Stimulated activated CD4-positive, alpha-beta T cell treated with anti-CD3 and anti-CD28 coated beads, Interleukin-15, amount 100 ng/mL, for 48 hours (primary cell): Measurements from ENCODE around the gene TGM4.

Experiments
- DNase-seq, 2 donors: peaks; one replicate each; pipeline ENCODE4 v3.0.0-alpha.2; 2020; ENCODE audit warnings: low read depth in 2 of 2

TGM4 gene

DNA sequence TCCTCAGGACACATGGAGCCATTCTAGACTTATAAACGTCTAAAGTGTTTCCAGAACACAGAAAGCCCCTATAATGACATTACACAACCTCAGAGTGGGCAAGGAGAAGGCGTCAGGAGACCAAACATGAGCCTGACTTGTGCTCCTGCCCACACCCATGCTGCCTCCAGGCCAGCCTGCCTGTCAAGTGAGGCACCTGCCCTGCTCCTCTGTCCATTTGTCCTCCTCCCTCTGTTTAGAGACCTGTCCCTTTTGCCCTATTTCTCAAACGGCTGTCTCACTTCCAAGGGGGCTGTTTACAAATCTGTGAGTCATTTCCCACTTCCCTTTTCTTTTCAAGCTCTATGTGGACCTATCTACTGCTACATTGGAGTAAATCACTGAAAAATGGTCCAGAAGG is 80.6 kb downstream of the TGM4 start:
- no peak for DNase-seq

- no peak for DNase-seq
Measured at GRCh38 chr3:44955917-44956316, 81.5 kb downstream of the TGM4 start.

GRCh38 chr3:44957986-44958385 is 83.6 kb downstream of the TGM4 start:
- DNase-seq = no peak

GRCh38 chr3:44958386-44958785 is 84.0 kb downstream of the TGM4 start:
- no peak for DNase-seq

DNA sequence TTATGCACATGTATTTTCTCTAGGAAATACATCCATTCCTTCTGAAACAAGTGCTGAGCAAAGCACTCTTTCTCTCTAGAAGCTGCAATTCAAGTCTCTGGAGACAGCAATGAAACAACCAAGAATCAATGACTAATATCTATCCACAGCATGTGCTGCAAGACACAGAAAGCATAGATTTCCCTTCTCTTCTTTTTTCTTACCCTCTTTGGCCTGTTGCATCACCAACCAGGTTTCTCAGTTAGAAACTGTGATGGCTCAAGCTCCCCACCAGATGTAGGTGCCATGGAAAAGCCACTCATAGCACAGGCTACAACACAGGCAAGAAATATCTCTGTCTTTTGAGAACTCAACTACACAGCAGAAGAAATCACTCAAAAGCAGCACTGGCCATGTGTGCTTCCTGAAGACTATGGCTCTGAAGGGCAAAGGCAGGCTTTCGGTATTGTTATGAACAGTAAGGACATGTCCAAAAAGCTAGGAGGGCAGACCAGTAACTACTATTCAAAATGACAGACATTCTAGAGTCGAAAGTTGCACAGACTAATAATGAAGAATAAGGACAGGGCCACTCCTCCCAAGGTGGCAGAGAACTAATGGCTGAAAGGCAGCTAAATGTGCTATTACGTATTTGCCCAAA is 86.1 kb downstream of the TGM4 start:
- no peak for DNase-seq

DNA sequence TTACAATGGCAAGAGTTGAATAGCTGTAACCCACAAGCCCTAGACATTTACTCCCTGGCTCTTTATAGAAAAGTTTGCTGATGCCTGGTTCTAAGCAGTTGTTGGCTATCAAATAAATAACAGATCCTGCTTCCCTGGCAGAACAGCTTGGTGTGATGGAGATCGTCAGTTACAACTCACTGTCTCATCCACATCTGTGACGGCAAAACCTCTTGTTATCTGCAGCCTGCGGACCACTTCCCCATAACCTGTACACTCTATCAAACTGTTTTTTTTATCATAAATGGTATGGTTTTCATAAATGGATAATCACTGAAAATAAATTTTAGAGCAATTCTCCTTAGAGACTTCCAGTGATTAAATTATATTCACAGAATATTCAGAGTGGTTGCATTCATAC is 87.5 kb downstream of the TGM4 start:
- DNase-seq = no peak

GRCh38 chr3:44962621-44963393 is 88.4 kb downstream of the TGM4 start:
- DNase-seq = no peak

DNA sequence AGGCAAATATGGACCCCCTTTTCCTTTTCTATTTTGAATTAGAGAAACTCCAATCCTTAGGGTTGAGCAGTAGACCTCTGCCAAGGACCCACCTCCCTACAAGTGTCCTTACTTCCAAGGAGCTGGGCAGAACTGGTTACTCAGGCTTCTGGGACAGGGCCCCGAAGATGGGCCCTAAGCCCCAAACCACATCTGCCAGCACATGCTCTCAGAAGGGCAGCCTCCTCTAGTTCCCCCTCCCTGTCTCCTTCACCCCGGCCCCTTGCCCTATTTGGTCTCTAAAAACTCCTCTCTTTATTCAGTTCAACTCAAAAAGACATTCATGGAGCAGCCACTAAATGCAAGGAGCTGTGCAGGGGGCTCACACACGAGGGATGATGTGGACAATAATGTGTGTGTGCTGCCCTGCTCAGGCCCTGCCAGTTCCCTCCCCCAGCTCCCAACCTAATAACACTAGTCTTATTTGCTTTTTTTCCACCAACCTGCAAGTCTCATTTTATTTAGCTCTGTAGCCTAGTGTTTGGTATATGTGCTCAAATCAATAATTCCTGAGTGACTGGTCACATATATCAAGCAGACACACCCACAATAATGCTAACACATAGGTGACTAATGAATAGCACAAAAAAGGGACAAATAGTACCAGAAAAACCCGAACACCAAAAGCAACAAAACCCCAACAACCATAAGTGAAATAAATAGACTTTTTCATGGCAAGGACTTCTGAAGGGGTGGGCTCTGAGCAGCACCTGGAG is 89.3 kb downstream of the TGM4 start:
- DNase-seq = no peak
